Measurements from ENCODE around the gene LRRC74B.
A peak's percentile ranks its signal among the peaks of the same experiment; 100 is the strongest.
"Not testable (repeated sequence)": the region's sequence is repeated elsewhere in the genome, so short reads cannot be mapped to it uniquely, and the experiment has no call there.

The LRRC74B gene

GRCh38 chr22:21045585-21046294 lies at the start of gene LRRC74B:
Gene LRRC74B (plus strand): TSS chr22:21045946. CDS start chr22:21045987, 41 bp downstream.
- DNase-seq, result peak; percentile 87

GRCh38 chr22:20996031-20996410 lies 49.7 kb upstream of the LRRC74B start:
- DNase-seq, result no peak

- no peak for DNase-seq
Measured at GRCh38 chr22:20996598-20997535, 48.9 kb upstream of the LRRC74B start.

- no peak for DNase-seq
Measured at GRCh38 chr22:20997536-20998257, 48.0 kb upstream of the LRRC74B start.

- no peak for DNase-seq
Measured at GRCh38 chr22:20998411-20999336, 47.1 kb upstream of the LRRC74B start.

GRCh38 chr22:20999350-21000206 lies 46.2 kb upstream of the LRRC74B start:
- no peak for DNase-seq

- no peak for DNase-seq
Measured at GRCh38 chr22:21000207-21000986, 45.3 kb upstream of the LRRC74B start.

- DNase-seq, result no peak
Measured at GRCh38 chr22:21000987-21001600, 44.7 kb upstream of the LRRC74B start.

- peak; percentile 74 for DNase-seq
Measured at GRCh38 chr22:21001601-21002325, 44.0 kb upstream of the LRRC74B start, which contains the start of gene THAP7. Gene THAP7 (minus strand): TSS chr22:21002118. CDS start chr22:21001911, 207 bp downstream.

GRCh38 chr22:21003782-21004181 lies 42.0 kb upstream of the LRRC74B start:
- no peak for DNase-seq

- DNase-seq, result not testable (repeated sequence)
Measured at GRCh38 chr22:21009208-21009607, 36.5 kb upstream of the LRRC74B start.

- DNase-seq, result no peak
Measured at GRCh38 chr22:21009638-21010425, 35.9 kb upstream of the LRRC74B start.

GRCh38 chr22:21010426-21011113 lies 35.2 kb upstream of the LRRC74B start:
- DNase-seq, result no peak

- DNase-seq, result no peak
Measured at GRCh38 chr22:21012446-21013407, 33.0 kb upstream of the LRRC74B start.

- no peak for DNase-seq
Measured at GRCh38 chr22:21013657-21014201, 32.0 kb upstream of the LRRC74B start.

- DNase-seq, result peak; percentile 82
Measured at GRCh38 chr22:21014202-21014725, 31.5 kb upstream of the LRRC74B start.

Data from NCI-H510A treated with DMSO at 0.1 percent for 48 hours (cell line).